Peyer's patch (tissue), 4 donors: Measurements from ENCODE around the gene AGMO. TPM values are rescaled to one million over a fixed set of nuclear protein-coding genes. Genes with fewer than 3 reads are reported as not detected.

Experiments used
- DNase-seq, 3 donors: peaks; one replicate each; pipeline ENCODE4 v3.0.0-alpha.2; 2017 to 2019
- H3K27ac ChIP-seq, 4 donors: fragments of 200-600 bp; sonication (generic); one replicate each; pipeline ENCODE4 v1.5.1; 2016 to 2019
- H3K27me3 ChIP-seq, 2 donors: fragments of 200-600 bp; sonication (generic); one replicate each; pipeline ENCODE4 v1.5.1; 2019
- H3K36me3 ChIP-seq, 3 donors: fragments of 200-600 bp; sonication (generic); one replicate each; pipeline ENCODE4 v1.5.1; 2016 to 2019
- H3K4me1 ChIP-seq, 4 donors: fragments of 200-600 bp; sonication (generic); one replicate each; pipeline ENCODE4 v1.5.1; 2016 to 2019
- H3K4me3 ChIP-seq, 4 donors: fragments of 200-600 bp; sonication (generic); 1 replicate in 3 of 4; 2 replicates in 1 of 4; pipeline ENCODE4 v1.5.1; 2016 to 2019; ENCODE audit warnings: mild to moderate bottlenecking in 1 of 4
- H3K9me3 ChIP-seq, 4 donors: fragments of 200-600 bp; sonication (generic); one replicate each; pipeline ENCODE4 v1.5.1; 2016 to 2019; ENCODE audit warnings: mild to moderate bottlenecking in 1 of 4
- POLR2A ChIP-seq, 2 donors: fragments of 450-650 bp; IDR thresholded peaks; one replicate each; pipeline ENCODE4 v1.5.1; 2017; ENCODE audit warnings: antibody characterized with exemption in 2 of 2, mild to moderate bottlenecking in 2 of 2, moderate library complexity in 2 of 2
- total RNA-seq, 4 donors: library from RNA; depleted of rRNA; stranded (reverse); fragments of >200 nt; gene quantifications; one replicate each; pipeline ENCODE4 v1.1.0, GENCODE V29; 2016
- TF ChIP-seq, protein P1 (sequence below), 6 experiments: fragments of 450-650 bp in 4 of 6; fragments of 200-600 bp in 2 of 6; sonication (generic) in 1 of 6; IDR thresholded peaks; one replicate each; pipeline ENCODE4 v1.5.1; 2017 to 2019; ENCODE audit warnings: antibody characterized with exemption in 6 of 6, mild to moderate bottlenecking in 3 of 6, moderate library complexity in 1 of 6

AGMO gene
- total RNA-seq, 4 donors from 2014 or later, result 0.83 to 25.7 (median 15.8) TPM

DNA sequence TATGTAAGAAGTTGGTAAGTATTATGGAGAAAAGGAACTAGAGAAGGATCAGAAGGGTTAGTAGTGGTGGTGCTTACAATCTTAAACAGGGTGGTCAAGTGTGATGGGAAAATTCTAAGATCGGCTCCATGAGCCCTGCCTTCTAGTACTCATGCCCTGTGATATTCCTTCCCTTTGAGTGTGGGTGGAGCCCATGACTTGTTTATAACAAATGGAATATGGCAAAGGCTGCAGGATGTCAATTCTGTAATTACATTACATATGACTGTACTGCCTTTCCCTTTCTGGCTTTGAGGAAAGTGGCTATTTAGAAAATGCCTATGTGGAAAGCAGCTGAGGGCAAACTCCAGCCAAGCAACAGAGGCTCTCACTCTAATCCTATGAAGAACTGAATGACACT lies 309.6 kb downstream of the AGMO start:
- H3K27ac ChIP-seq, result no peak overlapping the region
- no peak overlapping the region for H3K4me3 ChIP-seq
- H3K4me1 ChIP-seq, result no peaks in the 10 kb centered on the region
- H3K36me3 ChIP-seq, result no peaks in the 10 kb centered on the region
- no peaks in the 10 kb centered on the region for H3K9me3 ChIP-seq
- no peaks in the 10 kb centered on the region for H3K27me3 ChIP-seq
- no peak for TF ChIP-seq POLR2A (IDR thresholded peaks at IDR 0.05)
- DNase-seq, result no peak

DNA sequence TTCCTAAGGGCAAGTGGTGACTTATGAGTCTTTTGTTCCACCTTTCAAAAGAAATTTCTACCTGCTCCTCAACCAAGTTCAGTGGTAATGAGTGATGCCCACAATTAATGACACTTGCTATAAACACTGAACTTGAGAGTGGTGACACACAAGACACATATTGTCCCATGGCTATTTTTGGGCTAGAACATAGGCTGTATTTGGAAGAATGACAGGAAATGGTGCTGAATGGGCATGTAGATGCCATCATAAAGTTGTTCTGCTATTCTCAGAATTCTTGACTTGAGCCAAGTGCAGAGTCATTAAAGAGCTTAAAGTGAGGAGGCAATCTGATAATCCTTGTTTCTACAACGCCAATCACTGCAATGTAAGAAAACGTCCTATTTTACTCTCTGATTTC lies 313.3 kb downstream of the AGMO start:
- H3K9me3 ChIP-seq, result no peaks in the 10 kb centered on the region
- H3K4me3 ChIP-seq, result no peak overlapping the region
- H3K36me3 ChIP-seq, result no peaks in the 10 kb centered on the region
- no peak overlapping the region for H3K27ac ChIP-seq
- H3K4me1 ChIP-seq, result no peaks in the 10 kb centered on the region
- TF ChIP-seq, protein P1, sequence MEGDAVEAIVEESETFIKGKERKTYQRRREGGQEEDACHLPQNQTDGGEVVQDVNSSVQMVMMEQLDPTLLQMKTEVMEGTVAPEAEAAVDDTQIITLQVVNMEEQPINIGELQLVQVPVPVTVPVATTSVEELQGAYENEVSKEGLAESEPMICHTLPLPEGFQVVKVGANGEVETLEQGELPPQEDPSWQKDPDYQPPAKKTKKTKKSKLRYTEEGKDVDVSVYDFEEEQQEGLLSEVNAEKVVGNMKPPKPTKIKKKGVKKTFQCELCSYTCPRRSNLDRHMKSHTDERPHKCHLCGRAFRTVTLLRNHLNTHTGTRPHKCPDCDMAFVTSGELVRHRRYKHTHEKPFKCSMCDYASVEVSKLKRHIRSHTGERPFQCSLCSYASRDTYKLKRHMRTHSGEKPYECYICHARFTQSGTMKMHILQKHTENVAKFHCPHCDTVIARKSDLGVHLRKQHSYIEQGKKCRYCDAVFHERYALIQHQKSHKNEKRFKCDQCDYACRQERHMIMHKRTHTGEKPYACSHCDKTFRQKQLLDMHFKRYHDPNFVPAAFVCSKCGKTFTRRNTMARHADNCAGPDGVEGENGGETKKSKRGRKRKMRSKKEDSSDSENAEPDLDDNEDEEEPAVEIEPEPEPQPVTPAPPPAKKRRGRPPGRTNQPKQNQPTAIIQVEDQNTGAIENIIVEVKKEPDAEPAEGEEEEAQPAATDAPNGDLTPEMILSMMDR (IDR thresholded peaks at IDR 0.05), result no peak
- no peak for TF ChIP-seq POLR2A (IDR thresholded peaks at IDR 0.05)
- H3K27me3 ChIP-seq, result no peaks in the 10 kb centered on the region
- DNase-seq, result no peak

DNA sequence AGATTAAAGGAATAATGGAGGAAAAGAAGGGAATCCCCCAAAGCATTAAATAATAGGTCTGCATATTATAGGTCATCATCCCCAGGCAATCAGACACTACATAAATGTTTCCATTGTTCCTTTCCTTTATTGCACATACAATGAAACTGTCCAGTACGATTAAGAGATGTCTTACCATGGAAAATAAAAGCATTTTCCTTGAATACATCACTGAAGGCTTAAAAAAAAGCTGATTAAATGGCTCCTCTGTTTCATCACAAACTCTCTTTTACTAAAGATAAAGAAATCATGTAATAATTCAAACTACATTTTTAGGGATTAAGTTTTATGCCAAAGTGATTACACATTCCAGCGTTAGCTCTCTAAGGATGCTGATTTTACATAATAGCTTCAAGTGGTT lies 316.0 kb downstream of the AGMO start:
- TF ChIP-seq, protein P1 (IDR thresholded peaks at IDR 0.05), result no peak
- TF ChIP-seq POLR2A (IDR thresholded peaks at IDR 0.05), result no peak
- Histone ChIP-seq H3K27ac (no peak overlapping the region), H3K4me3 (no peak overlapping the region), H3K27me3 (no peaks in the 10 kb centered on the region), H3K9me3 (no peaks in the 10 kb centered on the region), H3K36me3 (no peaks in the 10 kb centered on the region), H3K4me1 (no peaks in the 10 kb centered on the region)
- DNase-seq, result no peak

DNA sequence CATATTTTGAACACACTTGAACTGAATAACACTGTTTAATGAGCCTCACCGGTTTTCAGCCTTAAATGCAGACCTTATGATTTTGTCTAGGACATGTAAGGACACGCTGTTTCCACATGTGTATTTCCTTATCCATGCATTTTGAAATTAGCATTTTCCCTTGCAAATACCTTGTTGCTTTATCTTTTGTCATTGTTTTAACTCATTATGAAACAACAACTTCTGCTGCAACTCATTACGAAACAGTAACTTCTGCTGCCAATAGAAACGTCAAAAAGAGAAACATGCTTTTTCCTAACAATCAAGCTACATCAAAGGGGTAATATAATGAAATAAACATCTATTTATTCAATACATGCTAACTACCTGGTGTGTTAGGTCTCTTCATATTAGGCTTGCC lies 322.0 kb downstream of the AGMO start:
- H3K4me1 ChIP-seq, result no peaks in the 10 kb centered on the region

DNA sequence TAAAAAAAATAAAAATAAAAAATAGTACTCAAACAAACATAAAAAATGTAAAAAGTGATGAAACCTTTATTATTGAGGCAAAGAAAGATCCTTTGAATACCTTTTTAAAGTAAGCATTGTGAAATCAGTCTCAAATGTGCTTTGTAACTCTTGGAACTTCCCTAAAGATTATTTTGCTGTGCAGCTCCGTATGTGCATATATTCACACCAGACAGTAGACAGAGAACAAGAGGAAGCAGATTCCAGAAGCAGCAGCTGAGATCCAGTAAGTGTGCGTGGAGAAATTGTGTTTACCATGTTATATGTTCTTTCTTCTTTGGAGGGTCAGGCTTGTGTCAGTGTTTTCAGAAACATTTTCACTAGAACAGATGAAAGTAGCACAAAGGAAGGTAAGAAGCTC lies 324.9 kb downstream of the AGMO start:
- Histone ChIP-seq H3K27ac (no peak overlapping the region), H3K4me3 (no peak overlapping the region), H3K36me3 (no peaks in the 10 kb centered on the region), H3K27me3 (no peaks in the 10 kb centered on the region), H3K9me3 (no peaks in the 10 kb centered on the region), H3K4me1 (no peaks in the 10 kb centered on the region)
- DNase-seq, result no peak
- TF ChIP-seq POLR2A (IDR thresholded peaks at IDR 0.05), result no peak
- TF ChIP-seq, protein P1 (IDR thresholded peaks at IDR 0.05), result no peak

More for the DNA sequence above, 322.0 kb downstream of the AGMO start:
- TF ChIP-seq, protein P1 (IDR thresholded peaks at IDR 0.05), result no peak
- TF ChIP-seq POLR2A (IDR thresholded peaks at IDR 0.05), result no peak
- DNase-seq, result no peak
- Histone ChIP-seq H3K4me3 (no peak overlapping the region), H3K36me3 (no peaks in the 10 kb centered on the region), H3K9me3 (no peaks in the 10 kb centered on the region), H3K27me3 (no peaks in the 10 kb centered on the region), H3K27ac (no peak overlapping the region)

DNA sequence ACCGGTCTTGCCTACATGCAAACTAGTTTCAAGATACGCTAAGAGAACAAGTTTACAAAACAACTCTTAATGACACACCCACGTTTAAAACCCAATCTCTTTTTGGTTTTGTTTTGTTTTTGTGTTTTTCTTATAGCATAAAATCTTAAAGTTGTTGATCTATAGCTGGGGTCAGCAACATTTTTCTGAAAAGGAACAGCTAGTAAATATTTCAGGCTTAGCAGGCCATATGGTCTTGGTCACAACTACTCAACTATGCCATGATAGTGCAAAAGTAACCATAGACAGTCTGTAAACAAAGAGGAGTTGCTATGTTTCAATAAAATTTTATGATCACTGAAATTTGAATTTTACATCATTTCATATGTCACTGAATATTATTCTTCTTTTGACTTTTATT lies 327.4 kb downstream of the AGMO start:
- TF ChIP-seq POLR2A (IDR thresholded peaks at IDR 0.05), result no peak
- TF ChIP-seq, protein P1 (IDR thresholded peaks at IDR 0.05), result no peak
- DNase-seq, result no peak

More for the DNA sequence above, 327.4 kb downstream of the AGMO start:
- no peaks in the 10 kb centered on the region for H3K36me3 ChIP-seq
- no peak overlapping the region for H3K4me3 ChIP-seq
- H3K27me3 ChIP-seq, result no peaks in the 10 kb centered on the region
- no peaks in the 10 kb centered on the region for H3K4me1 ChIP-seq
- no peak overlapping the region for H3K27ac ChIP-seq
- H3K9me3 ChIP-seq, result no peaks in the 10 kb centered on the region
